Measurements from ENCODE around the gene ARHGEF17. TPM values are rescaled to one million over a fixed set of nuclear protein-coding genes. Genes with fewer than 3 reads are reported as not detected.

ARHGEF17 gene
- total RNA-seq, 1 experiment from 2014 or later: 24.0 TPM

GRCh38 chr11:73298233-73298632 is 9.8 kb upstream of the ARHGEF17 start:
- Histone ChIP-seq H3K9me3 (ENCODE audit: low read depth, low read length, poor library complexity, severe bottlenecking) (no peaks in the 10 kb centered on the region), H3K27me3 (replicated peaks; ENCODE audit: insufficient read depth, low read depth, low read length, poor library complexity) (no peaks in the 10 kb centered on the region), H3K4me1 (ENCODE audit: insufficient read depth, low read length, poor library complexity, severe bottlenecking) (no peaks in the 10 kb centered on the region), H3K36me3 (ENCODE audit: insufficient read depth, low read length, poor library complexity, severe bottlenecking) (no peaks in the 10 kb centered on the region), H3K4me3 (ENCODE audit: low read depth, low read length, poor library complexity, severe bottlenecking) (no peak overlapping the region), H3K27ac (ENCODE audit: low read depth, low read length, poor library complexity, severe bottlenecking) (no peak overlapping the region)
- intact Hi-C loops (cut with micrococcal nuclease; ENCODE audit: unreplicated experiment): no loop called here
- CTCF ChIA-PET: interaction anchor here (0.9 to 1.3 kb wide), 2 partner anchors 9 to 37 kb away, joined by 3 to 8 read pairs; no protein-coding TSS in a partner anchor
- no TSS peak for BruUV-seq (replicated peaks)
- no peak for DNase-seq (ENCODE audit: low spot score)
- TF ChIP-seq, protein P1, sequence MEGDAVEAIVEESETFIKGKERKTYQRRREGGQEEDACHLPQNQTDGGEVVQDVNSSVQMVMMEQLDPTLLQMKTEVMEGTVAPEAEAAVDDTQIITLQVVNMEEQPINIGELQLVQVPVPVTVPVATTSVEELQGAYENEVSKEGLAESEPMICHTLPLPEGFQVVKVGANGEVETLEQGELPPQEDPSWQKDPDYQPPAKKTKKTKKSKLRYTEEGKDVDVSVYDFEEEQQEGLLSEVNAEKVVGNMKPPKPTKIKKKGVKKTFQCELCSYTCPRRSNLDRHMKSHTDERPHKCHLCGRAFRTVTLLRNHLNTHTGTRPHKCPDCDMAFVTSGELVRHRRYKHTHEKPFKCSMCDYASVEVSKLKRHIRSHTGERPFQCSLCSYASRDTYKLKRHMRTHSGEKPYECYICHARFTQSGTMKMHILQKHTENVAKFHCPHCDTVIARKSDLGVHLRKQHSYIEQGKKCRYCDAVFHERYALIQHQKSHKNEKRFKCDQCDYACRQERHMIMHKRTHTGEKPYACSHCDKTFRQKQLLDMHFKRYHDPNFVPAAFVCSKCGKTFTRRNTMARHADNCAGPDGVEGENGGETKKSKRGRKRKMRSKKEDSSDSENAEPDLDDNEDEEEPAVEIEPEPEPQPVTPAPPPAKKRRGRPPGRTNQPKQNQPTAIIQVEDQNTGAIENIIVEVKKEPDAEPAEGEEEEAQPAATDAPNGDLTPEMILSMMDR (conservative IDR thresholded peaks at IDR 0.05; ENCODE audit: low read depth, low read length): no peak
- POLR2A ChIA-PET (ENCODE audit: low non-redundant PET): no interaction called here

GRCh38 chr11:73299751-73300150 is 8.3 kb upstream of the ARHGEF17 start:
- DNase-seq (ENCODE audit: low spot score): no peak
- POLR2A ChIA-PET (ENCODE audit: low non-redundant PET): interaction anchor here (0.7 kb wide), 1 partner anchor 26 kb away, joined by 11 read pairs; no protein-coding TSS in a partner anchor
- no peaks in the 10 kb centered on the region for H3K9me3 ChIP-seq (ENCODE audit: low read depth, low read length, poor library complexity, severe bottlenecking)
- no TSS peak for BruUV-seq (replicated peaks)
- no peak overlapping the region for H3K27ac ChIP-seq (ENCODE audit: low read depth, low read length, poor library complexity, severe bottlenecking)
- H3K36me3 ChIP-seq (ENCODE audit: insufficient read depth, low read length, poor library complexity, severe bottlenecking): no peaks in the 10 kb centered on the region
- CTCF ChIA-PET: interaction anchor here (0.7 kb wide), 2 partner anchors 9 to 122 kb away, joined by 4 to 5 read pairs; no protein-coding TSS in a partner anchor
- H3K27me3 ChIP-seq (replicated peaks; ENCODE audit: insufficient read depth, low read depth, low read length, poor library complexity): no peaks in the 10 kb centered on the region
- intact Hi-C loops (cut with micrococcal nuclease; ENCODE audit: unreplicated experiment): no loop called here
- no peaks in the 10 kb centered on the region for H3K4me1 ChIP-seq (ENCODE audit: insufficient read depth, low read length, poor library complexity, severe bottlenecking)
- H3K4me3 ChIP-seq (ENCODE audit: low read depth, low read length, poor library complexity, severe bottlenecking): no peak overlapping the region
- TF ChIP-seq, protein P1 (conservative IDR thresholded peaks at IDR 0.05; ENCODE audit: low read depth, low read length): no peak
- TF ChIP-seq EZH2 (IDR thresholded peaks at IDR 0.05; ENCODE audit: borderline replicate concordance, low read depth, low read length, poor library complexity, severe bottlenecking): no peak

- no peaks in the 10 kb centered on the region for H3K27me3 ChIP-seq (replicated peaks; ENCODE audit: insufficient read depth, low read depth, low read length, poor library complexity)
- TF ChIP-seq, protein P1 (conservative IDR thresholded peaks at IDR 0.05; ENCODE audit: low read depth, low read length): no peak
- TF ChIP-seq EZH2 (IDR thresholded peaks at IDR 0.05; ENCODE audit: borderline replicate concordance, low read depth, low read length, poor library complexity, severe bottlenecking): no peak
- H3K4me1 ChIP-seq (ENCODE audit: insufficient read depth, low read length, poor library complexity, severe bottlenecking): peaks cover 13% of the 10 kb centered on the region
- BruUV-seq (replicated peaks): no TSS peak
- DNase-seq (ENCODE audit: low spot score): no peak
- no peaks in the 10 kb centered on the region for H3K36me3 ChIP-seq (ENCODE audit: insufficient read depth, low read length, poor library complexity, severe bottlenecking)
- CTCF ChIA-PET: interaction anchor here (0.6 to 2.6 kb wide), 11 partner anchors 8 to 581 kb away, joined by 3 to 60 read pairs (median 6); no protein-coding TSS in a partner anchor
- no peak overlapping the region for H3K27ac ChIP-seq (ENCODE audit: low read depth, low read length, poor library complexity, severe bottlenecking)
- H3K4me3 ChIP-seq (ENCODE audit: low read depth, low read length, poor library complexity, severe bottlenecking): peak overlapping the region; percentile 72
- H3K9me3 ChIP-seq (ENCODE audit: low read depth, low read length, poor library complexity, severe bottlenecking): no peaks in the 10 kb centered on the region
- intact Hi-C loops (cut with micrococcal nuclease; ENCODE audit: unreplicated experiment): no loop called here
- POLR2A ChIA-PET (ENCODE audit: low non-redundant PET): interaction anchor here (0.8 kb wide), 1 partner anchor 292 kb away, joined by 4 read pairs; the partner anchor contains the start of gene FAM168A
Measured at GRCh38 chr11:73306069-73306841, 1.8 kb upstream of the ARHGEF17 start.

Measured in A673 (cell line).